ENCODE measurements around the gene BCAT1.
"Not testable (repeated sequence)": the region's sequence is repeated elsewhere in the genome, so short reads cannot be mapped to it uniquely, and the experiment has no call there.

The BCAT1 gene

GRCh38 chr12:24899503-24900075 is 49.3 kb downstream of the BCAT1 start:
- no peak for DNase-seq (ENCODE audit: low read depth, low spot score)

GRCh38 chr12:24898606-24899005 is 50.3 kb downstream of the BCAT1 start:
- DNase-seq (ENCODE audit: low read depth, low spot score) = no peak

- no peak for DNase-seq (ENCODE audit: low read depth, low spot score)
These were observed 50.7 kb downstream of the BCAT1 start for GRCh38 chr12:24898185-24898584.

- no peak for DNase-seq (ENCODE audit: low read depth, low spot score)
These were observed 52.7 kb downstream of the BCAT1 start for GRCh38 chr12:24896171-24896570.

GRCh38 chr12:24895612-24896011 is 53.3 kb downstream of the BCAT1 start:
- DNase-seq (ENCODE audit: low read depth, low spot score) = no peak

- DNase-seq (ENCODE audit: low read depth, low spot score) = no peak
These were observed 54.0 kb downstream of the BCAT1 start for GRCh38 chr12:24894879-24895278.

- no peak for DNase-seq (ENCODE audit: low read depth, low spot score)
These were observed 58.7 kb downstream of the BCAT1 start for GRCh38 chr12:24890048-24890803.

GRCh38 chr12:24889411-24889810 is 59.5 kb downstream of the BCAT1 start:
- DNase-seq (ENCODE audit: low read depth, low spot score) = no peak

GRCh38 chr12:24888813-24889212 is 60.1 kb downstream of the BCAT1 start:
- no peak for DNase-seq (ENCODE audit: low read depth, low spot score)

- DNase-seq (ENCODE audit: low read depth, low spot score) = no peak
These were observed 64.0 kb downstream of the BCAT1 start for GRCh38 chr12:24884911-24885310.

GRCh38 chr12:24881724-24882371 is 67.1 kb downstream of the BCAT1 start:
- DNase-seq (ENCODE audit: low read depth, low spot score) = no peak

GRCh38 chr12:24881227-24881626 is 67.7 kb downstream of the BCAT1 start:
- DNase-seq (ENCODE audit: low read depth, low spot score) = no peak

- DNase-seq (ENCODE audit: low read depth, low spot score) = no peak
These were observed 68.2 kb downstream of the BCAT1 start for GRCh38 chr12:24880732-24881131.

GRCh38 chr12:24879644-24880043 is 69.3 kb downstream of the BCAT1 start:
- DNase-seq (ENCODE audit: low read depth, low spot score) = no peak

- DNase-seq (ENCODE audit: low read depth, low spot score) = no peak
These were observed 73.9 kb downstream of the BCAT1 start for GRCh38 chr12:24875014-24875413.

- DNase-seq (ENCODE audit: low read depth, low spot score) = no peak
These were observed 76.7 kb downstream of the BCAT1 start for GRCh38 chr12:24872211-24872610.

- DNase-seq (ENCODE audit: low read depth, low spot score) = not testable (repeated sequence)
These were observed 82.8 kb downstream of the BCAT1 start for GRCh38 chr12:24866139-24866538.

- DNase-seq (ENCODE audit: low read depth, low spot score) = no peak
These were observed 84.1 kb downstream of the BCAT1 start for GRCh38 chr12:24864796-24865125.

- DNase-seq (ENCODE audit: low read depth, low spot score) = no peak
These were observed 86.9 kb downstream of the BCAT1 start for GRCh38 chr12:24861766-24862540.

- no peak for DNase-seq (ENCODE audit: low read depth, low spot score)
These were observed 88.4 kb downstream of the BCAT1 start for GRCh38 chr12:24860546-24860945.

GRCh38 chr12:24856541-24856940 is 92.4 kb downstream of the BCAT1 start:
- no peak for DNase-seq (ENCODE audit: low read depth, low spot score)

- no peak for DNase-seq (ENCODE audit: low read depth, low spot score)
These were observed 94.0 kb downstream of the BCAT1 start for GRCh38 chr12:24854908-24855307.
